CD4-positive, alpha-beta T cell treated with Interleukin-17A for 4 hours (primary cell): ENCODE data around the gene ADGRG3.
A peak's percentile ranks its signal among the peaks of the same experiment; 100 is the strongest.

ENCODE experiments used
- DNase-seq: peaks from one replicate; pipeline ENCODE4 v3.0.0-alpha.2; 2020; ENCODE audit warnings: mixed read lengths

ADGRG3 gene

GRCh38 chr16:57668263-57668571 lies at the start of gene ADGRG3:
Gene ADGRG3 (plus strand): TSS chr16:57668306. CDS start chr16:57668348, 42 bp downstream.
- no peak for DNase-seq

DNA sequence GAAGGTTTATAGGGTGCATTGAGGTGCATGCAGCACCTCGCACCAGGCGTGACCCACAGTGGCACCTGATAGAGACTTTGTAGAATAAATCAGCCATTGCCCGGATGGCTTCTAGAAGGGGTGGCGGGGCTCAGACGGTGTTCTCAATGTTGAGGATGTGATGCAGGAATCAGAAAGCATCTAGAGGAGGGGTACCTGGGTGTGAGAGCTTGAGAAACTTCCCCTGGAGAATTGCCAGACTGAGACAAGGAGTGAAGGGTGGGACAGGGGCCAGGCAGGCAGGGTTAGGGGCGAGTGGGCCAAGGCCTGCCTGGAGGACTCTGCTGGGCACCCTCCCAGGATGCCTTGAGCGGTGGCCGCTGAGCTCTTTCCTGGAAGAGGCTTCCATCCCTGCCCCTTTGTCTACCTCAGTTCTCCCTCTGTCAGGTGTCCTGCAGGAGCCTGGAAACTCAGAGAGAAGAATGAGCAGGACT lies 48.9 kb upstream of the ADGRG3 start:
- DNase-seq = no peak

GRCh38 chr16:57619606-57620334 lies 48.3 kb upstream of the ADGRG3 start:
- no peak for DNase-seq

DNA sequence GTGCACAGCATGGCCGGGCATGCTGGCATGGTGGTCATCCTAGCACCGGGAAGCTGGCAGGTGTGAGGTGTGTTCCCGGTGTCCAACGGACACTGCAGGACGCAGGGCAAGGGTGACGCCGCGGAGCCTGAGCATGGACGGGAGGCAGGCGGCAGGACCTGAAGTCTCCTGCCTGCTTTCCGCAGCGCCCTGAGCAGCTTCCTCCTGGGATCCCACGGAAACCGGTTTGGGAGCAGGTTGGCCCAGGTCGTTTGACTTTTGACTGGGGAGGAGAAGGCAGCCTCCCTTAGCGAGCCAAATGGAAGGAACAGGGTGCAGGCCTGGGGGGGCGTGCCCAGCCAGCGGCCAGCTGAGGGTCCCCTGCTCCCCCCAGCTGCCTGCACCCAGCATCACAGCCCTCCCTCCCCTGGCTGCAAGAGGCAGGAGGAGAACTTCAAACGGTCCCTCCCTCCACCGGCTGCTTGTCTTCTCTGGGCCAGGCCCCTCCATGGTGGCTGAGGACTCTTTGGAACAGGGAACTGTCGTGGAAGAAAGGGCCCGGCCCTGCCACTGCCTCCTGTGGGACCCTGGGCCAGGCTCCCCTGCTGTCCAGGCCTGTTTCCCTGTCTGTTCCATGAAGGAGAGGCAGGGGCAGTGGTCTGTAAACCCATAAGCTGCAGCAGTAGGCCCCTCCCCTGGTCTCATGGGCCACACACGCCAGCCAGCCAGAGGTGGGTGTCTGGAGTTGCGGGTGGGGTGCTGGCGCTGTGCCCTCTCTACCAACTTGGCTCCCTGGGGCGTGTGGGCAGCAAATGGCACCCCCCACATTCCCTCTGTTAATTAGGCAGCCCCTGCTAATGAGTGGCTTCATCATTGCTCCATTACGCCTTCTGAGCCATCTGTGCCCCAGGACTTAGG lies 47.5 kb upstream of the ADGRG3 start:
- no peak for DNase-seq

DNA sequence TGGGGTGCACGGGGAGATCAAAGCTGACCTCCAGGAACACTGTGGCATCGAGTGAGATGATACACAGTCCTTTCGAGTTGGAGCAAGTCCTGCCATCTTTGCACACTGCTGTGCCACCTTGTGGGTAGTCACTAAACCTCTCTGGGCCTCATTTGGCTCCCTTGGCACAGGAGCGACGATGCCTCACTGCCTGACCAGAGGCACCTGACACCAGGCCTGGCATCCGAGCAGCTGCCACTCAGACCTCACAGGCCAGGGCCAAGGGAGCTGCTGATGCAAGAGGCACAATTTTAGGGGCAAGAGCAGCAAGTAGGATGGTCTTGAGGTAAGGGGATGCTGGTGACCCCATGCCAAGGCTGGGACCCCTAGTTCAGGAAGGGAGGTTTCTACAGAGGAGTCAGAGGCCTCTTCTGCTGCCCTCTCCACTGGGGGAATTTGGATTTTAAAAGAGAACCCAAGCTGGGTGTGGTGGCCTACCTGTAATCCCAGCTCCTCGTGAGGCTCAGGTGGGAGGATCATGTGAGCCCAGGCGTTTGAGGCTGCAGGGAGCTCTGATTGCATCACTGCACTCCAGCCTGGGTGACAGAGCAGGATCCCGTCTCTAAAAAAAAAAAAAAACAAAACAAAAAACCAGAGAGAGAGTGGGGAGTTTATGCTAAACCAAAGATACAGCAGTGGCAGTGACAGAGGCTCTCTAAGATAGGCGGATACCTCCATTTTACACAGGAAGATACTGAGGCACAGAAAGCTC lies 46.4 kb upstream of the ADGRG3 start:
- DNase-seq = no peak

DNA sequence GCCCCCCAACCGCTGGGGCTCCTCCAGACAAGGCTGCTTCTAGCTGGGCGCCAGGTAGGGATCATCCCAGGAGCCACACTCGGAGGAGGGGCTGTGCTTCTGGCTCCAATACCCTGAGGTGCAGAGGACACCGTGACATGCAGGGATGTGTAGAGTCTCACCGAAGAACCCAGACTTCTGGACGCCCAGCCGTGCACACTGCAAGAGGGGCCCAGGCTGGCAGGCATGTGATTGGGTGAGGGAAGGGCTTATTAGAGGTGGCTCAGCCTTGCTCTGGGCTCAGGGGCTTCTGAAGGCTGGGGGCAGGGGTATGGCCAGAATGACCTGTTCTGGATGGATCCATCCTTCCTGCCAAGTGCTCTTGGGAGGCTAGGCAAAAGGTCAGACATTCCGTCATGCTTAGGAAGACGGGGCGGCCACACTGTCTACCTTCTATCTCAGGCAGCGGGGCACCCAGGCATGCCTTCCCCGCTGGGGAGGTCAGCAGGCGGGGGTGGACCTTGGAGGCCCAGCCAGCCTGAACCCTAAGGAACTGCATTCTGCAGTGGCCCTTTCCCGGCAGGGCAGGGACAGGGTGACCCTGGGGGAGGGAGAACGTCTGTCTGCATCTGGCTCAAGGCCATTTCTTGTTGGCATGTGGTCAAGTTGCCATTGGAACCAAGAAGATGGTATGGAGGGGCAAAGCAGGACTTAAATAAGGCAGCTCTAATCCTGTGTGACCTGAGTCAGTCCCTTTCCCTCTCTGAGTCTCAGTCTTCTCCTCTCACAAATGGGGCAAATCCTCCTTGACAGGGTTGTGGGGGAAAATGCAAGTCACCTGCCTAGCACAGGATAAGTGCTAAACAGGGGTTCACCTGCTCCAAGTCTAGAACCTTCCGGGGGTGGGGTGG lies 45.5 kb upstream of the ADGRG3 start:
- no peak for DNase-seq

- DNase-seq = no peak
Measured at GRCh38 chr16:57623251-57624043, 44.7 kb upstream of the ADGRG3 start.

DNA sequence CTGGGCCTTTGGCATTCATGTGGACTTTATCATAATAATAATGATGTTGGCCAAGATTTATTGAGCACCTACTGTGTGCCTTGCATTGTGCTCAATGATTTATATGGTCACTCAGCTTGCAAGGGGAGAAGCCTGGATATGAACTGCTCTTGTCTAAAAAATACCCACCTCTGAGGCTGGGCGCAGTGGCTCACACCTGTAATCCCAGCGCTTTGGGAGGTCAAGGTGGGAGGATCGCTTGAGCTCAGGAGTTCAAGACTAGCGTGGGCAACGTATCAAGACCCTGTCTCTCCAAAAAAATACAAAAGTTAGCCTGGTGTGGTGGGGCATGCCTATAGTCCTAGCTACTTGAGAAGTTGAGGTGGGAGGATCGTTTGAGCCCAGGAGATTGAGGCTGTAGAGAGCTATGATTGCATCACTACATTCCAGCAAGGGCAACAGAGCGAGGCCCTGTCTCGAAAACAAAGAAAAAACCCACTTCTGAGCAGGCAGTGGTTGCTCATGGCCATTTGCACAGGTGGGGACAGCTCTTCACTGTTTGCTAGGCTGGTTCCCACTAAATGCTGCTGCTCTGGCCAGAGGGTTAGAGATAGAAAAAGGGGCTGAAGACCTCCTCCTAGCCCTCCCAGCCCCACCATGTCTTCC lies 43.9 kb upstream of the ADGRG3 start:
- DNase-seq = no peak

- DNase-seq = no peak
Measured at GRCh38 chr16:57624806-57625500, 43.2 kb upstream of the ADGRG3 start.

DNA sequence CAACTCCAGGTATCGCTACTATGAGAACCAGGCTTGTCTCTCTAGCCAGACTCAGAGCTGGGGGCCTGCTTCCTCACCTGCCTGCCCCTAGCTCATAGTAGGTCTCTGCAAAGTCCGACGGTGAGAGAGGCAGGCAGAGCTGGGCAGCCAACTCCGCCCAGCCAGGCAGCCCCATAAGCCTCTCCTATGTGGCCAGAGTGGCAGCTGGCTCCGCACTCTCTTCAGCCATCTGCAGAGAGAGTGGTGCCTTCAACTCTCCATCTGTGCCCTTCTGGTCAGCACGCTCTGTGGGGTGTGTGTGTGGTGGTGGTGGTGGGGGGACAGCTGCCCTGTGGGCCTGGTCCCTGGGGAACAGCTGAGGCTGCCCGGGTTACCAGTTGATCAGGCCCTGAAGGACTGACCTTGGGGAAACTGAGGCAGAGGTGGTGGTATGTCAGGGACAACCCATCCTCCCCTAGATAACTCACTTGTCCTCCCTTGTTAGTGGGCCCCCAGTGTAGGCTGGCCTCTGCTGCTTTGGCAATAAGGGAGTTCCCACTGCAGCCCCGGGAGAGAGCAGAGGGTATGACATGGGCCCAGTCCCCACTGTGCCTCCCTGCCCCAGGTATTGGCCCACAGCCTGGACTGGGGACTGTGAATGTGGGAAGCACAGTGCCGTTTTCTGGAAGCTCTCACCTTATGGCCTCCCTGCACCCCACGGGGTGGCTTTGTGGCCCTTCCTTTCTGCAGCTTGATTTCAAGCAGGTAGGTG lies 41.5 kb upstream of the ADGRG3 start:
- no peak for DNase-seq

DNA sequence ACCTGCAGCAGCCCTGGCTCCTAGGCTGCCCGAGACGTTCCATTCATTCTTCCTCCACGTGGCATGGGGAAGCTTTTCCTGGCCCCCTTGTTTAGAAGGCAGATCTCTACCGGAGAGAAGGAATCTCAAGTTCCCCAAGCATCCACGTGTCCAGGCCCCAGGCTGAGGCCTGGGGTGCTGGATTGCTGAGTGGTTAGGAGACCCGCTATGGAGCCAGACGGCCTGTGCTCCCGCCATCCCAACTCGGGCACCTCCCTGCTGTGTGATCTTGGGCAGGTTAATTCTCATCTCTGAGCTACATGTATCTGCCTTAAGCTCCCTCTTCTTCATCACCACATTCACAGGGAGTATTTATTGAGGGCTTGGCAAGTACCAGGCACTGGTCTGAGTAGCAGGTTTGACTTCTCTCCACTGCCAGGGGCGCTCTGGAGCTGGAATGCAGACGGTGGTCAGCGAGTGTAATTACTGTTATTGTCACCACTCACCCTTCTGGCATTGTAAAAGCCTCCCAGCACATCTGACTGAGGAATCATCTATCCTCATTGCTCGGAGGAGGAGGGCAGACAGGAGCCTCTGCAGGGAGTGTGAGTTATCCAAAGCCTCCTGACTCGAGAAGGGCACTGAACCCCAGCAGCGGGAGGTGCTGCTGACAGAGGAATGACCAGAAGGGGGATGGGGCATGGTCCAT lies 40.8 kb upstream of the ADGRG3 start:
- no peak for DNase-seq

- peak; percentile 54 for DNase-seq
Measured at GRCh38 chr16:57628008-57628781, 39.9 kb upstream of the ADGRG3 start, which contains the start of gene ADGRG1. Gene ADGRG1 (plus strand): TSS chr16:57628630. CDS start chr16:57650288, 21,658 bp downstream.

DNA sequence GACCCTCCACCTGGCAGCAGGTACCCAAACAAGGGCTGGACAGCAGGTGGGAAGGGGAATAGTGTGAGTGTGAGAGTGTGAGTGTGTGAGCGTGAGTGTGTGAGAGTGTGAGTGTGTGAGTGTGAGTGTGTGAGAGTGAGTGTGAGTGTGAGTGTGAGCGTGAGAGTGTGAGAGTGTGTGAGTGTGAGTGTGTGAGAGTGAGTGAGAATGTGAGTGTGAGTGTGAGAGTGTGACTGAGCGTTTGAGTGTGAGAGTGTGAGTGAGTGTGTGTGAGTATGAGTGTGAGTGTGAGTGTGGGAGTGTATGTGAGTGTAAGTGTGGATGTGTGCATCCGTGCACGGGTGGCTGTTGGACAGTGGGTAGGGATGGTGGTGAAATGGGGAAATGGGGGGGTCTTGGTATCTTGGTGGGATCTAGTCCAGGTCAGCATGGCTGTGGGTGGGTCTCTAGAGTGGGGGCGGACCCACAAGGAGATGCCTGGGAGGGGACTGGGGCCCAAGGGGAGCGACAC lies 39.3 kb upstream of the ADGRG3 start:
- DNase-seq = no peak

- no peak for DNase-seq
Measured at GRCh38 chr16:57629516-57630406, 38.3 kb upstream of the ADGRG3 start.

DNA sequence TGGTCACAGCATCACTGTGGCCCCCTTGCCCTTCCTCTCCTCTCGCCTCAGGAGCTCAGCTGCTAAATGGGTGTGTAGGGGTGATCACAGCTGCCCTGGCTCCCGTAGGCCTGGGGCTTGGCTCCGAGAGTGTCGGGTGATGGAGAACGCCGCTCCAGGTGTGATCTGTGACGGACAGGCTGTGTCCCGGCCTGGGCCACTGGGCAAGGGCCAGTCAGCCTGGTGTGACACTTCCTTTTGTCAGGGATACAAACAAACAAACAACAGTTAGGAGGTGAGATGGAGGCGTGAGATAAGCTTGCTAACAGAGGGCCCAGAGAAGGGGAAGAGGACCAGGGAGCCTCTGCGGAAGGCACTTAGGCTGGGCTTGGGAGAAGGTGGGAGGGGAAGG lies 37.7 kb upstream of the ADGRG3 start:
- no peak for DNase-seq
